Limb (tissue), 2 donors: ENCODE results near the gene VAMP5.

Experiments used
- DNase-seq, 2 donors: peaks; one replicate each; pipeline ENCODE4 v3.0.0-alpha.2; 2016; ENCODE audit errors: extremely low spot score in 2 of 2

The VAMP5 gene

DNA sequence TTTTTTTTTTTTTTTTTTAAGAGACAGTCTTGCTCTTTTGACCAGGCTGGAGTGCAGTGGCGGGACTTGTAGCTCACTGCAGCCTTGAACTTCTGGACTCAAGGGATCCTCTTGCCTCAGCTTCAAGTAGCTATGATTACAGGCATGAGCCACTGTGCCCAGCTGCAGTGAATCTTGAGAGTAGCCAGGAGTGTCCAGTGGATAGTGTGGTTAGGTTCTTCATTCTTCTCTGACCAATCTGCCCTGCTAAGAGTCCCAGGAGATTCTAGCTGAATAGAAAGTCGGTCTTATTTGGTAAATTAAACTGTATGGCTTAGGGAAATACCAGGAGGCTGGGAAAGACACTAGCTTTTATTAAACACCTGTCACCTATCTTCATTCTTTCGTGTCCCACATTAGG is 47.1 kb downstream of the VAMP5 start:
- DNase-seq, result no peak

DNA sequence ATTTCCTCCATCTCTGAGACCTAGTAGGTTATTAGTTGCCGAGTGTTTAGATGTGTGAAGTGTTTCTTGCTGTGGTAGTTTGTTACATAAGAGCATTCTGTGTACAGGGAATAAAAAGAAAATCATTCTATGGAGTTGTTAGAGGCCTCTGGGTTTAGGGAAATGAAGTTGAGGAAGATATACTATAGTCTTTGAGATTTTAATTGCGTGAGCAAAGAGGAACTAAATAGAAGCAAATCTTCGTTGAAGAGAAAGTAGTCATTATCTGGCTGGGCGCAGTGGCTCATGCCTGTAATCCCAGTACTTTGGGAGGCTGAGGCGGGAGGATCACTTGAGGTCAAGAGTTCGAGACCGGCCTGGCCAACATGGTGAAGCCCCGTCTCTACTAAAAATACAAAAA is 50.8 kb downstream of the VAMP5 start:
- DNase-seq, result no peak

DNA sequence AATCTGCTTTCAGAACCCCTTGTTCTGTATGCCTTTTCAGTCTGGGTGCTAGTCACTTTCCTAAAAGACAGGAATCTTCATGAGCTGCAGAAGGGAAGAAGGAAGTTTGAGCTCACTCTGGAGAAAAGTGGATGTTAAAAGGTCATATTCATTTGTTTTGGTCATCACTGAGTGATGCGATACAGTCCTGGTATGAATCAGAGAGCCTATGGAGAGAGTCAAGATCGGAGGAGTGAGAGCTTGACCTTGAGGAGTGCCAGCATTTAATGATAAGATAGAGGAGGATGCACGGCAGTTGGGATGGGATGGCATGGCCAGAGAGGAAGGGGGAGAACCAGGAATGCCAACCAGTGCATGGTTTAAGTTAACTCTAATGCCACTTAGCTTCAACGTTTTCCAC is 51.4 kb downstream of the VAMP5 start:
- no peak for DNase-seq

DNA sequence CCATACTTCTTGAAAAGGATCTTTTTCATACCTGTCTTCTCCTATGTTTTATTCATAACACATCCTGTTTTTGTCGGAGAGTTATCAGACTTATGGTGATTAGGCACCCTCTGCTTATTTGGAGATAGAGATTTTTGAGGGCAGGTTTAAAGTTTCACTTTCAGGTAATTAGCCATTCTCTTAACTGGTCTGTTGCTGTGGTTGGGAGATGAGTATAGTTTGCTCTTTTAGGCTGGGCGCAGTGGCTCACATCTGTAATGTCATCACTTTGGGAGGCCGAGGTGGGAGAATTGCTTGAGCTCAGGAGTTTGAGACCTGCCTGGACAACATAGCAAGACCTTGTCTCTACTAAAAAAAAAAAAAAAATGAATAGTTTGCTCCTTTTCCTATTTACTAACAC is 58.5 kb downstream of the VAMP5 start:
- DNase-seq, result no peak
